ENCODE measurements around the gene ADAMTSL1.

DNA sequence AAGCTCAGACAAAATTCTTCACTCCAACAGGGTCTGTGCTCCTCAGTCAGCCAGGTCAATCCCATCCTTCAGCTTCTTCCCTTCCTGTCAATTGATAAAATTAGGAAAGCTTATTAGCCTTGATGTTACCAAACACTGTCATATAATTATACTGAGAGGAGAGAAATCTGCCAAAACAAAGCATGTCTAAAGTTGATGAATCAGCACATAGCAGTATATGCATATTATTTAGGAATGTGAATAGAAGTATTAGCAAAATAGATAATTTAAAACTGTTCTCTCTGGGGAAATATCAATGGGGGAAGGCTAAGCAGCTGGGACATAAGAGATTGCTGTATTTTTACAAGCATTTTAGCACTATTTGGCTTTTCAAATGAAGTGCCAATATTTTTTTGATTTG lies 451.9 kb downstream of the ADAMTSL1 start:
- no peak for TF ChIP-seq POLR2A (IDR thresholded peaks at IDR 0.05; ENCODE audit: low read depth, low read length)
- TF ChIP-seq EZH2 (IDR thresholded peaks at IDR 0.05; ENCODE audit: borderline replicate concordance, low read depth, low read length, severe bottlenecking) = no peak
- TF ChIP-seq, protein P1, sequence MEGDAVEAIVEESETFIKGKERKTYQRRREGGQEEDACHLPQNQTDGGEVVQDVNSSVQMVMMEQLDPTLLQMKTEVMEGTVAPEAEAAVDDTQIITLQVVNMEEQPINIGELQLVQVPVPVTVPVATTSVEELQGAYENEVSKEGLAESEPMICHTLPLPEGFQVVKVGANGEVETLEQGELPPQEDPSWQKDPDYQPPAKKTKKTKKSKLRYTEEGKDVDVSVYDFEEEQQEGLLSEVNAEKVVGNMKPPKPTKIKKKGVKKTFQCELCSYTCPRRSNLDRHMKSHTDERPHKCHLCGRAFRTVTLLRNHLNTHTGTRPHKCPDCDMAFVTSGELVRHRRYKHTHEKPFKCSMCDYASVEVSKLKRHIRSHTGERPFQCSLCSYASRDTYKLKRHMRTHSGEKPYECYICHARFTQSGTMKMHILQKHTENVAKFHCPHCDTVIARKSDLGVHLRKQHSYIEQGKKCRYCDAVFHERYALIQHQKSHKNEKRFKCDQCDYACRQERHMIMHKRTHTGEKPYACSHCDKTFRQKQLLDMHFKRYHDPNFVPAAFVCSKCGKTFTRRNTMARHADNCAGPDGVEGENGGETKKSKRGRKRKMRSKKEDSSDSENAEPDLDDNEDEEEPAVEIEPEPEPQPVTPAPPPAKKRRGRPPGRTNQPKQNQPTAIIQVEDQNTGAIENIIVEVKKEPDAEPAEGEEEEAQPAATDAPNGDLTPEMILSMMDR (IDR thresholded peaks at IDR 0.05; ENCODE audit: extremely low read depth in 1 of 2, insufficient read depth in 1 of 2, low read depth in 1 of 2, low read length in 2 of 2) = no peak
- TF ChIP-seq JUN (IDR thresholded peaks at IDR 0.05; ENCODE audit: borderline replicate concordance, insufficient read depth, insufficient read length, low read depth) = no peak
- no peak for TF ChIP-seq MYC (IDR thresholded peaks at IDR 0.05; ENCODE audit: low read depth, low read length)
- TF ChIP-seq POLR2AphosphoS5 (IDR thresholded peaks at IDR 0.05; ENCODE audit: insufficient read depth, low read depth, low read length) = no peak
- no peak for TF ChIP-seq FOS (IDR thresholded peaks at IDR 0.05; ENCODE audit: borderline replicate concordance, insufficient read depth, low read length)
